Nephron progenitor cell (in vitro differentiated cells): ENCODE results near the gene TUBA1B.
"Not testable (repeated sequence)": the region's sequence is repeated elsewhere in the genome, so short reads cannot be mapped to it uniquely, and the experiment has no call there.

Source experiments
- DNase-seq: peaks from one replicate; pipeline ENCODE4 v3.0.0; 2021
- H3K27ac Mint-ChIP-seq: 2 replicates; pipeline ENCODE4 v1.8.0; 2021; ENCODE audit warnings: mild to moderate bottlenecking, moderate library complexity, mixed read lengths
- H3K27me3 Mint-ChIP-seq: 2 replicates; pipeline ENCODE4 v1.8.0; 2021; ENCODE audit warnings: mild to moderate bottlenecking, low read depth, mixed read lengths; ENCODE audit not compliant: poor library complexity
- H3K36me3 Mint-ChIP-seq: 2 replicates; pipeline ENCODE4 v1.8.0; 2021; ENCODE audit warnings: low read depth, mixed read lengths
- H3K4me1 Mint-ChIP-seq: 2 replicates; pipeline ENCODE4 v1.8.0; 2021; ENCODE audit warnings: mixed read lengths
- H3K4me3 Mint-ChIP-seq: 2 replicates; pipeline ENCODE4 v1.8.0; 2021; ENCODE audit warnings: mild to moderate bottlenecking, moderate library complexity, mixed read lengths
- H3K9me3 Mint-ChIP-seq: 2 replicates; pipeline ENCODE4 v1.8.0; 2021; ENCODE audit warnings: mild to moderate bottlenecking, moderate library complexity, mixed read lengths
- TF ChIP-seq, protein P1 (sequence below): fragments of 200-600 bp; sonication (generic); IDR thresholded peaks from 2 replicates; pipeline ENCODE4 v1.5.0; 2021; ENCODE audit warnings: antibody characterized with exemption

The TUBA1B gene

GRCh38 chr12:49131051-49131893 is at the start of gene TUBA1B:
Gene TUBA1B, minus strand, starts transcription at chr12:49131395. Its CDS starts 95 bp downstream, at chr12:49131300.
- peaks cover 43% of the 10 kb centered on the region for H3K4me1 Mint-ChIP-seq
- H3K27me3 Mint-ChIP-seq = peaks cover 3% of the 10 kb centered on the region
- H3K27ac Mint-ChIP-seq = peak within 1 kb of the TSS; percentile 99
- TF ChIP-seq, protein P1, sequence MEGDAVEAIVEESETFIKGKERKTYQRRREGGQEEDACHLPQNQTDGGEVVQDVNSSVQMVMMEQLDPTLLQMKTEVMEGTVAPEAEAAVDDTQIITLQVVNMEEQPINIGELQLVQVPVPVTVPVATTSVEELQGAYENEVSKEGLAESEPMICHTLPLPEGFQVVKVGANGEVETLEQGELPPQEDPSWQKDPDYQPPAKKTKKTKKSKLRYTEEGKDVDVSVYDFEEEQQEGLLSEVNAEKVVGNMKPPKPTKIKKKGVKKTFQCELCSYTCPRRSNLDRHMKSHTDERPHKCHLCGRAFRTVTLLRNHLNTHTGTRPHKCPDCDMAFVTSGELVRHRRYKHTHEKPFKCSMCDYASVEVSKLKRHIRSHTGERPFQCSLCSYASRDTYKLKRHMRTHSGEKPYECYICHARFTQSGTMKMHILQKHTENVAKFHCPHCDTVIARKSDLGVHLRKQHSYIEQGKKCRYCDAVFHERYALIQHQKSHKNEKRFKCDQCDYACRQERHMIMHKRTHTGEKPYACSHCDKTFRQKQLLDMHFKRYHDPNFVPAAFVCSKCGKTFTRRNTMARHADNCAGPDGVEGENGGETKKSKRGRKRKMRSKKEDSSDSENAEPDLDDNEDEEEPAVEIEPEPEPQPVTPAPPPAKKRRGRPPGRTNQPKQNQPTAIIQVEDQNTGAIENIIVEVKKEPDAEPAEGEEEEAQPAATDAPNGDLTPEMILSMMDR = no peak
- H3K9me3 Mint-ChIP-seq = no peaks in the 10 kb centered on the region
- H3K36me3 Mint-ChIP-seq = peaks cover 36% of the 10 kb centered on the region
- DNase-seq = peak; percentile 90
- H3K4me3 Mint-ChIP-seq = peak within 1 kb of the TSS; percentile 94

DNA sequence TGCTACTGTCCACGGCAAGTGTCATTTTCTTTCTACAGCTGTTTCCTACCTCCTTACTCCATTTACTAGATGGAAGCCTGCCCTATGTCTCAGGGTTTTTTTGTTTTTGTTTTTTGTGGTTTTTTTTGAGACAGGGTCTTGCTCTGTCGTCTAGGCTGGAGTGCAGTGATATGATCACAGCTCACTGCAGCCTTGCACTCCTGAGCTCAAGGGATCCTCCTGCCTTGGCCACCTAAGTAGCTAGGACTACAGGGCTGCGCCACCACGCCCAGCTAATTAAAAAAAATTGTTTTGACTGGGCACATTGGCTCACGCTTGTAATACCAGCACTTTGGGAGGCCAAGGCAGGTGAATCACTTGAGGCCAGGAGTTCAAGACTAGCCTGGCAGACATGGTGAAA is 43.0 kb upstream of the TUBA1B start:
- H3K4me3 Mint-ChIP-seq = no peak overlapping the region
- TF ChIP-seq, protein P1 = no peak
- peaks cover 12% of the 10 kb centered on the region for H3K9me3 Mint-ChIP-seq
- H3K36me3 Mint-ChIP-seq = peaks cover 6% of the 10 kb centered on the region
- DNase-seq = no peak
- H3K27me3 Mint-ChIP-seq = peaks cover 7% of the 10 kb centered on the region
- no peaks in the 10 kb centered on the region for H3K4me1 Mint-ChIP-seq
- no peak overlapping the region for H3K27ac Mint-ChIP-seq

- Mint-ChIP-seq H3K4me3 (no peak overlapping the region), H3K4me1 (no peaks in the 10 kb centered on the region), H3K9me3 (no peaks in the 10 kb centered on the region), H3K27me3 (peaks cover 7% of the 10 kb centered on the region), H3K36me3 (no peaks in the 10 kb centered on the region), H3K27ac (no peak overlapping the region)
- TF ChIP-seq, protein P1 = no peak
- DNase-seq = no peak
Measured at GRCh38 chr12:49170924-49171323, 39.7 kb upstream of the TUBA1B start.

- TF ChIP-seq, protein P1 = no peak
- Mint-ChIP-seq H3K4me3 (no peak overlapping the region), H3K36me3 (peaks cover 5% of the 10 kb centered on the region), H3K27me3 (peaks cover 4% of the 10 kb centered on the region), H3K4me1 (no peaks in the 10 kb centered on the region), H3K27ac (no peak overlapping the region), H3K9me3 (peaks cover 9% of the 10 kb centered on the region)
- DNase-seq = no peak
Measured at GRCh38 chr12:49165114-49165513, 33.9 kb upstream of the TUBA1B start.

DNA sequence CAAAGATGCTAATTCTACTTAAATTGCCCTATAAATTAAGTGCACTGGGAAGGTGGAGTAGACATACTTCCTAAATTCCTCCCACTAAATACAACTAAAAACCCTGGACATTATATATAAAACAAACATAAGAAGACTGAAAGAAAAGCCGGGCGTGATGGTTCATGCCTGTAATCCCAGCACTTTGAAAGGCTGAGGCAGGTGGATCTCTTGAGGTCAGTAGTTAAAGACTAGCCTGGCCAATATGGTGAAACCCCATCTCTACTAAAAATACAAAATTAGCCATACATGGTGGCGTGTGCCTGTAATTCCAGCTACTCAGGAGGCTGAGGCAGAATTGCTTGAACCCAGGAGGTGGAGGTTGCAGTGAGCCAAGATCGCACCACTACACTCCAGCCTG is 30.7 kb upstream of the TUBA1B start:
- not testable (repeated sequence) for H3K9me3 Mint-ChIP-seq, H3K36me3 Mint-ChIP-seq, H3K4me1 Mint-ChIP-seq, DNase-seq, H3K27ac Mint-ChIP-seq, H3K27me3 Mint-ChIP-seq, H3K4me3 Mint-ChIP-seq

DNA sequence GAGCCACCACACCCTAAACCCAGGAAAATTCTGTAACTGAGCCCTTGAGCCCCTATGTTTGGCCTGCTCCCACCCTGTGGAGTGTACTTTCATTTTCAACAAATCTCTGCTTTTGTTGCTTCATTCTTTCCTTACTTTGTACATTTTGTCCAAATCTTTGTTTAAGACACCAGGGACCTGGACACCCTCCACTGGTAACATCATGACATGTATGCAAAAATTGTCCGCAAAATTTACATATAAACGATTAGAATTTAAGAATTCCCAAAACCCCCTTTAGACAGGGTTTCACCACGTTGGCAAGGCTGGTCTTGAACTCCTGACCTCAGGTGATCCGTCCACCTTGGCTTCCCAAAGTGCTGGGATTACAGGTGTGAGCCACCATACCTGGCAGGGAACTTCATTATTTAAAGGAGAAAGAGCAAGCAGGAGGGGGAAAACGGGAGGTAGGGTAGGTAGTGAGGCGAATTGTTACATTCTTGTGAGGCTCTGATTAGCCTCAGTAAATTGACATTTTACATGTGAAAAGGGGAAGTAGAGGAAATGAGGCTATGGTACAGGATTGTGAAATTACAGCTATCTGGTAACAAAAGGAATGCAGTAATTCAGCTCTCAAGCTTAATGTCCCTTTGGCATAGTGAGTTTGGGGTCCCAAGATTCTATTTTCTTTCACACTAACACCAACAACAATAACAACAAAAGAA is 30.0 kb upstream of the TUBA1B start:
- H3K27ac Mint-ChIP-seq = no peak overlapping the region

More for the DNA sequence above, 30.0 kb upstream of the TUBA1B start:
- Mint-ChIP-seq H3K36me3 (peaks cover 5% of the 10 kb centered on the region), H3K27me3 (no peaks in the 10 kb centered on the region), H3K9me3 (peaks cover 9% of the 10 kb centered on the region), H3K4me3 (no peak overlapping the region), H3K4me1 (no peaks in the 10 kb centered on the region)
- DNase-seq = no peak
- TF ChIP-seq, protein P1 = no peak
